H1 (cell line): ENCODE measurements around the gene TAOK2.

ENCODE experiments used
- SP1 ChIP-seq: IDR thresholded peaks from 2 replicates; pipeline ENCODE4 v1.6.1; 2011; ENCODE audit warnings: low read depth, low read length
- TEAD4 ChIP-seq: IDR thresholded peaks from 2 replicates; pipeline ENCODE4 v1.6.1; 2012; ENCODE audit warnings: low read depth, low read length, inconsistent platforms, mixed read lengths

DNA sequence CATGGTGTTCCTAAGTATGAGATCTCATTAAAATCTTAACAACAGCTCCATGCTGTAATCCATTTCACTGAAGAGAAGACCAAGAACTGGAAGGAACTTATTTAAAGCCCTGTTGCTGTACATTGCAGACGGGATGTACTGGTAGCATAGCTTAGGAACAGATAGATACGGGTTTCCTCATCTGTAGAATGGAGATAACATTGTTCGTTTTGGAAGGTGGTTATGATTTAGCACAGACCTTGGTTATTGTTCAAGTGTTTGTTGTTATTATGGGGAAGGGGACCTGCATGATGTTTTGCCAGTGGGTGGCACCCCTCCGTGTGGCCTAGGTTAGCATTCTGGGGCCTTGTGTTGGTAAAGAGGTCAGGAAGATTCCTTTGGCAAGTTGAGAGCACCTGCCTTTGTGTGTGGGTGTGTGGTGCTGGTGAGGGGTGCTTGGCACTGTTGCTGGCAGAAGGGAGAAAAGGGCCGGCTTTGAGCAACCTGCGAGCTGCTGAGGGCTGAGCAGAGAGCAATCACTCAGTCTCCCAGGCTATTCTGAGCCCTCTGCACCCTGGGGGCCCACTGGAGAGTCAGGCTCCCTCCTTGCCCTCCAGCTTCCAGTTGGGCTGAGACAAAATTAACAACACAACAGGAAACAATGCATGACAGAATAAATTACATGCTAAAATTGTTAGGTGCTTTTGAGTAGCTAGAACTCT, 2.3 kb downstream of the TAOK2 start:
- TF ChIP-seq SP1 (no peak), TEAD4 (no peak)
